ENCODE measurements around the gene PEX6.

Gene PEX6

DNA sequence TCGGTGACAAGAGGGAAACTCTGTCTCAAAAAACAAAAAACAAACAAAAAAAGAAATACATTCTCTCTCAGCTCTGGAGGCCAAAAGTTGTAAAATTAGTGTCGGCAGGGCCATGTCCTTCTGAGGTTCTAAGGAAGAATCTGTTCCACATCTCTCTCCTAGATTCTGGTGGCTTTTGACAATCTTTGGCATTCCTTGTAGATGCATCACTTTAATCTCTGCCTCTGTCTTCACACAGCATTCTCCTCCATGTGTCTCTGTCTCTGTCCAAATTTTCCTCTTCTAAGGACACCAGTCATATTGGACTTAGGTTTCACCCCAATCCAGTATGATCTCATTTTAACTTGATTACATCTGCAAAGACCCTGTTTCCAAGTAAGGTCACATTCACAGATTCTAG, 14.5 kb upstream of the PEX6 start:
- no peak for DNase-seq

DNA sequence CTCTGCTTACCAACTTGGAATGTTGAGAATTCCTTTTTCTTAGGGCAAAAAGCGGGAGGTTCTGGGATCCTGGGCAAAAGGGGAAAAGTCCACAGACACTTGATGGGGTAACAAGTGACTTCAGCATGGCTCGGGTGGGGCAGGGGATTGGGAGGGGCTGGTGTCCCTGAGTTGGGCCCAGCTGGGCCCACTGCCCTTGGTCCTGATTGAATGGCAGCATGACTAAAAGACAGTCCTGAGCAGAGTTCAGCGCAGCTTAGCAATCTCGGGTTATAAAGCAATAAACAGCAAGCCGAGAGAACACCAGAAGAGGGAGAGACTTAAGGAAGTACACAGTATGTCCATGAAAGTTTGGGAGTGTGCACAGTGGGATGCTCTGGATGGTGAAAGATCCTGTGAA, 10.9 kb upstream of the PEX6 start:
- DNase-seq: no peak

DNA sequence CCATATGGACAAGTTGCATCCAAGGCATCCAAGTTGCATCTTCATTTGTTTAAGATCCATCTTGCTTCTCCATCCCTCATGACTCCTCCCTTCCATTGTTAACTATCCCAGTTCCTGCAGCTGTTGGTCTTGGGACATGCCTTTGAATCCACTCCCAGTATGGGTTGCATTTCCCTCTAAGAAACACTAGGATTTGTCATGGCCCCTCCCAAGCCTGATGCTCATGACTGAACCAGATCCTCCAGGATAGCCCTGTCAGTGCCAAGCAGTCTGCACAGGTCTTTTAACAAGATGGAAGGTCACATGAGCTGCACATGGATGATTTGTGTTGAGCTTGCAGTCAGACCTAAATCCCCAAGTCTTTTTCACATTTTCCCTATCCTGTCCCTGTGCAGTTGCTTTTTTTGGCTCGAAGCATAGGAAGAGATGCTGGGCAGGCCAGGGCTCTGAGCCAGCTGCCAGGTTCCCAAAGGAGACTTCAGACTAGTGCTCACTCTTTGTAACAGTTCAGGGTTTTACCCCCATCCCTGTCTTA, 9.6 kb upstream of the PEX6 start:
- no peak for DNase-seq

DNA sequence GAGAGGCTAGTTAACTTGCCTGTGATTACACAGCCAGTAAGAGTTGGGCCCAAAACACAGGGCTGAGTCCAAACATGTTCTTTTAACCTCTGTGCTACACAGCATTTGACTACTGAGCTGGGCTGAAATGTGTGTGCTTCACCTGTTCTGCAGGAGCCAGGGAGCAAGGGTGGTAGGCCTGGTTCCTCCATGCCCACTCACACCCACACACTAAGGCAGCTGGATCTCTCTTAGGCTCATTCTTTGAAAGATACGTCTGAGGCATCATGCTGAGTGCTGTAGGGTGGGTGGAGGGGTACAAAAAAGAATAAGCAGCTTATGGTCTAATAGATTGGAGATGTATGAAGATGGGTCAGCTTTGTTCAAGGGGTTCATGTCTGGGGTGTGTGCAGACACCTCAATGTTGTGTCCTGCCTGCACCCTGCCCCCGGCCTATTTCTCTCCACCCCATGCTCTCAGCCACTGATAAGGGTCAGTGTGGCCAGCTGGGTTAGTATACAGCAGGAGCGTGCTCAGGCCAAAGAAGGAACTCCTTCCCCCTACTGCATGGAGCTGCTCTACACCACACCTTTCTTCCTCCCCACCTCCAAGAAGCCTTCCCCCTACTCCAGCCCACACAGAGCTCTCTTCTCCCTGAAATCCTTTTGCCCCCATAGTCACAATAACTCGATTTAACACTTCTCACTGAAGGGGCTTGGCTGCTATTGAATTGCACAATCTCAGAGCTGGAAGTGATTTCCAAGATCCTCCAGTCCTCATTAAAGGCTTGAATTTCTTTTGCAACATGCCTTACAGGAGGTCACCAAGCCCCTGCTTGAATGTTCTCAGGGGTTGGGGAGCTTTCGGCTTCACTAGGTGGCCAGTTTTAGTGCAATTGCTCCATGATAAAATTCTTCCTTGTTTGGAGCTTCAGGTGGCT, 8.8 kb upstream of the PEX6 start:
- DNase-seq: no peak

DNA sequence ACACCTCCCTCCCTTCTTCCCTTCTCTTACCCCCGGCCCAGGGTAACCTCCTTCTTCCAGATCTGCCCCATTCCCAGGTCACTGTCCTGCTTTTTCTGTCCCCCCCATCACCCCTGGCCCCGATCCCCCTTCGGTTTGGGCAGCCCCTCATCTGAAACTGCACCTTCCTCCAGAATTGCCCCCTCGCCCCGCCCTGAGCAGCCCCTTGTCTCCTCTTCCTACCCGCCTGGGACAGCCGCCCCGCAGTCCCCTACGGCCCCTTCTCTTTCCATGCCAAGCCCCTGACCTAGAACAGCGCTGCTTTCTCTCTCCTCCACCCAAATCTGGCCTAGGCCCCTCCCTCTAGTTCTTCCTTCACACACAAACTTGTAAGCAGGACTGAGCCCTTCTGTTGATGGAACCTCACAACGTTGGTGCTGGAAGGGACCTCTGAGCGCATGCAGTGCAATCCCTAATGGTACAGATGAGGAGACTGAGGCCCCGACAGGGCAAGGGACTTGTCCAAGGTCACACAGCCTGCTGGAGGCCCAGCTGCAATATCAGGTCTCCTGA, 6.0 kb upstream of the PEX6 start:
- peak; percentile 12 for DNase-seq

DNA sequence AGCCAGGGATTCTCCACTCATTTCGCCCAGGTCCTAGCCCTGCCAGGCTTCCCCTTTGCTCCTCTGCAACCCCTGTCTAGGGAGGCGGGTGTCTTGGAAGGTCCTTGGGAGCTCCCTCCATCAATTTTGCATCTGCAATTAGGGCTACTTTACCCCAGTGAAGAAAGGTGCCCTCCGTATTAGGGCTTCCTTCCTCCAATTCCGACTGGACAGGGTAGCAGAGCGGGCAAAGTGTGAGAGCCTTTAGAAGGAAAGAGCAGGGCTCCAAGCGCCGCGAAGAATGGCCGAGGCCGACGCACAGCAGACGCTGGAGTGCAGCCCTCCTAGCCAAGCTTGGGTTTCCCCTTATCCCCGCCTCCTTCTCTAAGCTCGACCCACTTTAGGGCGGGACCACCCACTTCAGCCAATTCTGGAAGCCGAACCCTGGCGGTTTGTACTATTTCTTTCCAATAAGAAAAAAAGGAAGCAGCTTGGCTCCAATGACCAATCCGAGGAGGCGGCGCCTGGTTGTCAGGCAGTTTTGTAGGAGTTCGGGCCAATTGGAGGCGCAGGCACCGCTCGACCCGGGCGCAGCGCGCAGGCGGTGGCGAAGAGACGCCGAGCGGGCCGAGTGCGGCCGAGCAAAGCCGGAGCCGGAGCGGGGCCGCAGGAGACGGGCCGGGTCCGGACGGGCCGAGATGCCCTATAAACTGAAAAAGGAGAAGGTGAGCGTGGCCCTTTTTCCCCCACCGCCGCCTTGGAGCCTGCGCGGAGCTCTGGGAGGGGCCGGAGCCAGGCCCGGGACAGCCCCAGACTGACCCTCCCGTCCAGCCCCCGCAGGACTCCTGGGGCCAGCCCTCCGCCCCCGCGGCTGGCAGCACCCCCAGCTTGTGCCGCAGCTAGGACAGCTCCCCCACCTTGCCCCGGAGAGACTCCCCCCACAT, 5.3 kb upstream of the PEX6 start, which contains the start of gene PPP2R5D:
TSS of gene PPP2R5D (plus strand) at position 570 of the 923 bp plus-strand sequence. CDS start at position 678, 108 bp downstream.
- DNase-seq: peak; percentile 98

DNA sequence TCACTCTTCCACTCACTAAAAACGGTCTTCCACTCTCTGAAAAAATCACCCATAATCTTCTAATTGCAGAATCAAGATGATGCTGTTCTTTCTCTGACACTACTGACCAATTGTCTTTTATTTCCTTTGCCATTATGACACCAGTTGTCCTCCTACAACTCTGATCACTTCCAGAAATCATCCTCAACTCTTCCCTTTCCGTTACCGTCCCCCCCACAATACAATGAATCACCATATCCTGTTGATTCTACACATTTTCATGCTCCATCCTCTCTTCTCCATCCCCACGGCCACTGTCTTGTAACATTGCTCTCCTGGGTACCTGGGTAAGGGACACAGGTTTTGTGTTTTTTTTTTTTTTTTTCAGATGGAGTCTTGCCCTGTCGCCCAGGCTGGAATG, 2.9 kb upstream of the PEX6 start:
- DNase-seq: no peak

DNA sequence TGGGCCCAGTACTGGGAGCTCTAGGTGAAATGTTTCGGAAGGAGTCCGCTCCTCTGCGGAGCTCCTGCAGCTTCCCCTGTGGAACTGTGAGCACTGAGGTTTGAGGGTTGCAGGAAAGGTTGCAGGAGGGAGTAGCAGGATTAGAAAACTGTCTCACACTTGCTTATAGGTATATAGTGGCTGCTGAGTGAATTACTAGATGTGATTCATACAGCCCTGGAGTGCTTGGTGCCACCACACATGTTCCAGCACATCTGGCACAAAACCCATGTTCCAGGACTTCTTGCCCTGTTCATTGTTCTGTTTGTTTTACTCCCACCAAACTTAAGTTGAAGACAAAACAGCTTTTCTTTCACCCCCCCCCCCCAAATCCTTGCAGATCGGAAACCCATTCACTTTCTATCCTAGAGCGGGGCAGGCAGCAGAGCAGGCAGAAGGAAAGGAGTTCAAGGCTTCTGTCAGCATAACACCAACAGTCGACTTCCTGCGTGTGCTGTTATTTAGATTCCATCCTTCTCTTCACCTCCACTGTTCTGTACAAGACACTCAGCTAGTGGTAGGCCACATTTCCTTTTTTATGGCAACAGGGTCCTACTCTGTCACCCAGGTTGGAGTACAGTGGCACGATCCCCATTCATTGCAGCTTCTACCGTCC, 669 bp upstream of the PEX6 start:
- no peak for DNase-seq

DNA sequence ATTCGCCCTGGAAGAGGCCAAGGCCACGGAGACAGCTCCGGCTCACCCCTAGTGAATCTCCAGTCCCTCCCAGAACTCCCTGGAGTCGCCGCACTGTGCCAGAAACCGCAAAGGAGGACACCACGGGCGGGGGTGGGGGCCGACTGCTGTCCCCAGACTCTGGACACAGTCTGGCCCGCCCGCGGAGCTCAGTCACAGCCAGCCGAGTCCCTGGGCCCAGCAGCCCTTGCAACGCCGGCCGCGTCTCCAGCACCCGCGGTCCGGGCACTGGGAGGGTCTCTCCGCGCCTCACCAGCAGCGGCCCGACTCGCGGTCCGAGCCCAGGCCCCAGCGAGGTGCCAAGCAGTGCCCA, 518 bp downstream of the PEX6 start:
- DNase-seq: peak; percentile 23

DNA sequence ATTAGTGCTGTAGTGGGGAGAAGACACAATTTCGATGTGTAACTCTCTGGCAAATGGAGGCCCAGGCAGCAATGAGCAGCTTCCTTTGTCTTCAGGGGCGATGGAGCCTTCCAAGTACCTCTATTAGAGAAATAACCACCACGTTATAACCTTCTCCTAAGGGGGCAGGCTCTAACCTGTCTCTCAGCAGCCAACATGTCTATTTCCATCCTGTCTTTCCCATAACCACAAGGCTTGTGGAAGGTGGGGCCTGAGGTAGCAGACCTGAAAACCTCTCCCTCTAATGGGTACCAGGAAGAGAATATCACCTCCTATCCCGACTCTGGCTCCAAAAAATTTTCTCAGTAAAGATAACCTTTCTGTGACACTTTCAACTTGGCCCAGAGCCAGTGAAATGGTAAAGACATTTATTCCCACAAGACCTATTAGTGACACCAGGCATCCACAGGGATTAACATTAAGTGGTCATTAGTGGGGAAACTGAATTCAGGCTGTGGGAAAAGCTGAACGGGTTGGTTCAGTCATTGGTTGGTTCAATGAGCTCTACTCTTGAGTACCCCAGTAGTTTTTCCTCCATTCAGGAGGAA, 4.0 kb downstream of the PEX6 start:
- no peak for DNase-seq

DNA sequence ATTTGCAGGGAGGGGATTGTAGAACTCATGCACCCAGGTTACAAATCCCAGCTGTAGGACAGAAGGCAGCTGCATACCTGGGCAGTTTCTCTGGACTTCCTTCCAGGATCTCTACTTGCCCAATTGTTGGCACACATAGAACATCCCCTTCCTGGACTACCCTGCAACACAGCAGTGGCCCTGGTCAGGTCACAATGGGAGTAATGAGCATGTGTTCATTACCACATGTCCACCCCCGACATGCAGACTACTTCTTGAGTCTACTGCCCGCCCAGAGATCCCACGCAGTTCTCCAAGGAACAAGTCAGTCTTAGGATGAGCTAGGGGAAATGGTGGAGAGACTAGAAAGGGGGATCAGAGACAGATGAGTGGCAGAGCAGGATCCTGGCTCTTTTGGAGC, 5.1 kb downstream of the PEX6 start:
- DNase-seq: no peak

DNA sequence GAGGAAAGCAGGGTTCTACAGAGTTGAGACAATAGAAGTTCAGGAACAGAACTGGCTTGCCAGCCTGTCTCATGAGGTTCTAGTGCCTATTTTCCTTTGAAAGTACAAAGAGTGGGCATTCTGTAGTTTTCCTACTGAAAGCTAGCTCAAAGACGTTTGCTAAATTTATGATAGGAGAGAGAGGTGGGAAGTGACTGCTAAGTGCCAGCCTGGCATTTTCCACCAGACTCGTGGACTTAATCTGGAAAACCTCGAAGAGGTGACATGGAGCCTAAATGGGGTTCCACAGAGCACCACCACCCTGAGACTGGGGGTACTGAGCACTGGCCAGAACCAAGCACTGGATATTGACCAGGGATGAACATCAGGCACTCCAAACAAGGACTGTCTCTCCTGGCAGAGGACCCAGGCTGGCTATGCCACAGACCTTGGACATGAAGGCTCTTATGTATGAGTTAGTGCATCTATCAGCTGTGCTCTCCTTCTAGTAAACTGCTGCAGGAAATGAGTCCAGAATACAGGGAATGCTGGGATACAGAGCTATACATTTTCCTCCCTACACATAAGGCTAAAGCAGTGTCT, 7.1 kb downstream of the PEX6 start:
- no peak for DNase-seq

DNA sequence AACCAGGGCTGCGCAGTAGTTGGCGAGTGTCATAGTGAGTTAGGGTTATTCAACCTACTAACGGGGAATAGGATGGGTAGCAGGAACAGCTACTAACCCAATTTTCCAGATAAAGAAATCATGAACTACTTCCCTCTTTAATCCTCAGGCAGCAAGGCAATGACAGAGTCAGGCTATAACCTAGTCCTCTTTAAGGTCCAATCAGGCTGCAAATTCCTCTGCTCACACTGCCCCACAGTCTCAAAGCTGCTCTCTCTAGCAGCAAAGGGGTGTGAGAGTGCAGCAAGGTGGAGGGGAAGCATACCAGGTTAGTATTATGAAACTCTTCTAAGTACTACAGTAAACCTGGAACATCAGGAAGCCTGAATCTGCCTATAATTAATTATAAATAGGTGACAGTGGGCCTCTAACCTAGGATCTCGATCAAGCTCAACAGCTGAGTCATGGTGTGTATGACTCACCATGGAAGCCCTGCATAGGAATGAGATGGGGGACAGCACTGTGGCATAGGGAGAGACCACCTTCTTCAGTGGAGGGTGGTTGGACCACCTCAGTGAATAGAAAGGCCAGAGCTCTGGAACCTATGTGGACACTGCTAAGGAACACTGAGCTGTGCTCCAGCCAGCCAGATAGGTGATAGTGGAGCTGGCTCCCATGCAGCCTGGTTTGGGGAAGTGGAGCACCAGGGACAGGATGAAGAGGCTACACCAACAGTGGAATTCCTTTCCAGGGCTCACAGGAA, 7.9 kb downstream of the PEX6 start:
- peak; percentile 13 for DNase-seq

DNA sequence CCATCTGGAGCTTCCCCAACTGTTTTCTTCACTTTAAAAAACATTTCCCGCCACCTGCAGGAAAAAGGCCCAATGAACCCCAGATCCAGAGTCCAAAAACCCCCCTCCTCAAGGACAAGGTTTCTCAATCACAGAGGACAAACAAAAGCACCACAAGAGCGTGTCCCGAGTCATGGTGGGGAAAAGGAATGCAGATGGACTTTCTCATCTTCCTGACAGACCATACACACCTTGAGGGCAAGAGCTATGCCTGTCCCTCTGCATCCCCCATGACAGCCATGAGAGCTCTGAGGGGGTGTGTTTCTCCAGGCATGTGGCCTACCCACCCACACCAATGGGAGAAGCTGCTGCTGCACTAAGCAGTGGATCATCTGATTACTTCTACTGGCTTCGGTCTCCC, 9.0 kb downstream of the PEX6 start:
- no peak for DNase-seq

DNA sequence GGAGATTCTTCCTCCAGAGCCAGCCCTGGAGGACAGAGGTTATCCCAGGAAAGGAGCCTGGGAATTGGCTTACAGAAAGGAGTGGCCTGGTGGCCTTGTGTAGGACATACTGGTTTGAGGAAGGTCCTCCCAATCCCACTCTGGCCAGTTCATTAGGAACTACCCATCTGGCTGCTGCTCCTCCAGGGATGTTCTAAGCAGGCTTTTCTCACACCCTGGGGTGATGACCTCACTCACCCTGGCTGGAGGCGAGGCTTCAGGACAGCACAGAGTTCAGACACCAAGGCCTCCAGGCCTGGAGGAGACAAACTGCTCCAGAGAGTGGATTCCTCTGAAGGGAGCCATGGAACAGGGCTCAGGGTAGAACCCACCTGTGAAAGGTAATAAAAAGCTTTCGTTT, 9.6 kb downstream of the PEX6 start:
- DNase-seq: no peak

DNA sequence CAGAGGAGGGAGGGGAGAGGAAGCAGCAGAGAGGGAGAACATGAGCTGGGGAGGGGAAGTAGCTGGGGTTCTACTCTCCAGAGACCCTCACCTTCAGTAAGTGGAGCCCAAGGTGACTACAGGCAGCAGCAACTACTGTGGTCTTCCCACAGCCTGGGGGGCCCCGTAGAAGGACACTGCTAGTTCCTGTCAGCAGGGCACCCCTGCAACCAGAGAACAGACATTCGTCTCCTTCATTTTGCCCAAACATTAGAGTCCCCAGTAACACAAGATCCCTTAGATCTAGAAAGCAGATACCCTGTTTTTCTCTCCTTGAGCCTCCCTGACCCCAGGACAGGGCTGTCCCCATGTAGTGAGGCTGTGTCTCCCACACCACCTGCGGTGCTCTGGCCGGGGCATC, 10.2 kb downstream of the PEX6 start:
- no peak for DNase-seq

DNA sequence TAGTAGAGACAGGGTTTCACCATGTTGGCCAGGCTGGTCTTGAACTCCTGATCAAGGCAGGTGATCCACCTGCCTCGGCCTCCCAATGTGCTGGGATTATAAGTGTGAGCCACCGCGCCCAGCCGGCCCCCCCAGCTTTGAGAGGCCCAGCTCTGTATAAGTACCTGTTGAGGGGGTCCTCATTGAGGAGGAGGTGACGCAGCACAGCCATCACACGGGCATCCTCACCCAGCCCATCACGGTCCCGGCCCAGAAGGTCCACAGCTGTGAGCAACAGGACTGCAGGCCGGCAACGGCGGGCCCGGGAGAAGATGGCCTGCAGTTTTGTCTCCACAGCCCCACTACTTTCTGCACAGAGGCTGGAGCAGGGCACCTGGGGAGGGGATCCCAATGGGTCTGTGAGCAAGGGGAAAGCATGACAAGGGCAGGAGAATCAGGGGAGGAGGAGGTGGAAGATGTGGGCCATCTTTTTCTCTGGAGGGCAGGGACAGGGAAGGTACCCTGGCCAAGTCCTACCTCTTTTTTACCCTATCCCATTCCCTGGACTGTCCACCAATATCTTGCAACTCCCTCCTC, 10.8 kb downstream of the PEX6 start:
- DNase-seq: no peak

DNA sequence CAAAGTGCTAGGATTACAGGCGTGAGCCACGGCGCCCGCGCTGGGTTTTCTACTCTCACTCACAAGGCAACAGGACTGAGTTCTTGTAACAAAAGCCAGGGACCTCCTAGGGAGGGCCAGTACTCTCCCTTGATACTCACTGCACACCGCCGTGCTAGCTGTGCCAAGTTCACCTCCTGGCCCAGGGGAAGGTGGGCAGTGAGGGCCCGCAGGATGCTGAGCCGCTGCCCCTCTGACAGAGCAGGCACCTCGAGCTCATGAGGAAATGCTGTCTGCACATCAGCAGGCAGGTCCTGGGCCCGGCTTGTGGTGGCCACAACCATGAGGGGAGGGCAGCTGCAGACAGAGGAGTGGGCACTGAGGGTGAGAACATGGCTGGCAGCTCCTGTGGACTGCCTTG, 11.8 kb downstream of the PEX6 start:
- no peak for DNase-seq

DNA sequence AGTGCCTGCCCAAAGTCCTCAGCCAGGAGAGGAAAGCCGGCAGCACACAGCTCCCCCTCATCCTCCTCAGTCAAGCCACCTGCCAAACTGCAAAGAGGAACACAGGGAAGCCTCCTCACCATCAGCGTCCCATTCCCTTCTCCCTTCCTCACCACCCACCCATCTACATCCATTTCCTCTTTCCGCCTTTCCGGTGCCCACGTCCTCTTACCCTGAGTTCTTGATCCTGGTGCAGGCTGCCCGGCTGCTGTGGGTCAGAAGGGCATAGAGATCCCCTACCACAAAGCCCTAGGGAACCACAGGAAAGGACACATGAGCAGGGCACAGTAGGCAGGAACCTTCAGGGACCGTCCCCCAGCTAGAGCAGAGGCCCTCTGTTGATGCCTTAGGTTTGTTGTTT, 12.4 kb downstream of the PEX6 start:
- DNase-seq: no peak

DNA sequence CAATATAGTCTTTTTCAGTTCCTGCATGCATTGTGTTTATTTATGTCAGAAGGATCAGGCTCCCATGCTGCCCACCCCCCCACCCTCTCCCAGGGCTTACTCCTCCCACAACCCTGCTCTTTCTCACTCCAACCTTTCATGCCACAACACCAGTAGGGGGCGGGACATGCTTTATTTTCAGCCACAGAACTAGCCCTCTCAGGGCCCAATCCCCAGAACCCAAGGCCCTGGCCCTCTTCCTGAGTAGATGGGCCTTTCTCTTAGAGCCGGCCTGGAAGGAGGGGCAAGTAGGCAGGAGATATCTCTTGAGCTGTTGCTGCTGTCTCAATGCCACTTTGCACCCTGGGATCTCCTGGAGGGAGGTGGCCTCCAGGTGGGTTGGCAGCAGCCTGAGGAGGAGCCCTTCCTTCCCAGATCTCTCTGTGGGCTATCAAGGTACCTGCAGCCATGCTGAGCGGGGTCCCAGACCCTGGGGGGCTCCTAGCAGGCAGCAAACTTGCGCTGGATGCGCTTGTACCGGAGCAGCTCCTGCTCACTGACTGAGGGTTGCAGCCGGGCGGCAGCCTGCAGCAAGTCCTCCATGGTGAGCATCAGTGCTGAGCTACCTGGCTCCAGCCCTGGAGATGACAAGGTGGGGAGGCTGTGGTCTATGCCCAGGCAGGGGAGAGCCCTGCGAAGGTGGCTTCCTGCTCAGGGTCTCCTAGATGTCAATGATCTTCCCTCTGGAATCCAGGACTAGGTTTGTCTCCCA, 15.0 kb downstream of the PEX6 start:
- peak; percentile 41 for DNase-seq

Measured in stimulated activated CD4-positive, alpha-beta T cell treated with anti-CD3 and anti-CD28 coated beads, Interleukin-4, amount 100 ng/mL, for 24 hours (primary cell).